Measurements from ENCODE around the gene SRSF5.
"Not testable (repeated sequence)": the region's sequence is repeated elsewhere in the genome, so short reads cannot be mapped to it uniquely, and the experiment has no call there.

Gene SRSF5

DNA sequence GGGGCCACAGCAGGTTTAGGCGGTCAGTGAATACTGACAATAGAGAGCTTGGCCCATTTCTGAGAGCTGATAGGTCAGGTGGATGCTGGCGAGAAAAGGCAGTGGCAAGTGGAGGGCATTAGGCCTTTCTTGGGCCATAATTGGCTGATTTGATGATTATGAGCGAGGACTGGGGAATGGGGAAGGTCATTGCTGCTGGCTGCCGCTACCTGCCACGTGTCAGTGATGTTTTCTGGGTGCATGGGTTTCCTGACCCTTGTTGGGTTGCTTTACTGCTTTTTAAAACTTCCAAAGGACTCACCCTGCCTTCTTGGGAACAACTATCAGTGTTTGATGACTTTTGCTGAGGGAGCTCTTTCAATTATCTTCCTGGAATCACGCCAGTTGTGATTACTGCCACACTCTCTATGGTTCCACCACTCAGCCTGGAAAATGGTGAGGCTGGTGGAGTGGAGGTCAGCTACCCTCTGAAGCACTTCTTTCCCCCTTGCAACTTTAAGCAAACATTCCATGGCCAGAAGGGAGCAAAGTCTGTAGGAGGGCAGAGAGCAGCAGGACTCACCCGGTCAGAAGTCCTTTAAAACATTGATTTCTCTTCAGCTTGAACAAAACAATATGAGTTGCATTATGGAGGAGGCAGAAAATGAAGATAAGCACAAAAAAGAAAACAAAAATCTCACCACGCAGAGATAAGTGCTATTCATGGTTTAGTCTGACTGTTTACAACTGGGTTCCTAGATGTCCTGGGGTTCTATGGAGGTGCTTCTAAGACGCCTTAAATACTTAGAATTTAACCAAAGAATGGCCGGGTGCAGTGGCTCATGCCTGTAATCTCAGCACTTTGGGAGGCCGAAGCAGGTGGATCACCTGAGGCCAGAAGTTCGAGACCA, 42.2 kb downstream of the SRSF5 start:
- Histone ChIP-seq H3K27ac (no peak overlapping the region), H3K4me1 (peaks cover 0 to 4% (median 0%) of the 10 kb centered on the region in 10 experiments; a peak in 1 of 20 replicates), H4K20me1 (no peaks in the 10 kb centered on the region), H3K9ac (no peak overlapping the region), H3K27me3 (no peaks in the 10 kb centered on the region), H3K36me3 (no peaks in the 10 kb centered on the region), H3K9me3 (replicated peaks in 1 of 11) (no peaks in the 10 kb centered on the region), H3K4me2 (no peak overlapping the region), H3K4me3 (no peak overlapping the region)
- no peak for TF ChIP-seq Cebpa-rat (IDR thresholded peaks at IDR 0.05)

DNA sequence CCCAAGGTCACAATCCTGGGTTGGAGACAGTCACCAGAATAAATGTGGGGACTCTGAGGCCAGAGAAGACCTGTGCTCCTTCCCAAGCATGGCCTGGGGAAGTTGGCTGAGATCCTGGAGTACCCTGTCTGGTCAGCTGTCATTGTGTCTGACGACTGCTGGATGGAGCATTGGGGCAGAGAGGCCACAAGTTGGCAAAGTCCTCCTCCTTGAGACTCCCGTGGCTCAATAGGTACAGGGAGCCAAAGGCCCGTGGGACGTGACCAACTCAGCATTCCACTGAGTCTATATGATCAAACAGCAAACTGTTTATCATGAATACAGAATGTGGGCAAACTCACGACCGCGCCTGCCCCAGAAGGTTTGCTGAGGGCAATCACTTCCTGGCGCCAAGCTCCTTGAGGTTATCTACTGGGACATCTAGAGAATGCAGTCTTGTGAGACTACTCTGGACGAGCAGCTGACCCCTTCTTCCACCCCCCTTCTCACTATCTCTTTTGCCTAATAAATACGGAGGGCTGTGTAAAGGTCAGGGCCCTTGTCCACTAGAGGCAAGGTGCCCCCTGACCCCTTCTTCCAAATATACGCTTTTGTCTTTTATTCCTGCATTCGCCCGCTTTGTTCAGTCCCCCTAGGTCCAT, 44.4 kb downstream of the SRSF5 start:
- Histone ChIP-seq H3K27me3 (no peaks in the 10 kb centered on the region), H3K36me3 (no peaks in the 10 kb centered on the region), H3K9me3 (replicated peaks in 1 of 11) (no peaks in the 10 kb centered on the region), H3K4me1 (peaks cover 0 to 4% (median 0%) of the 10 kb centered on the region in 10 experiments; a peak in 1 of 20 replicates), H3K4me2 (no peak overlapping the region), H3K4me3 (no peak overlapping the region), H4K20me1 (no peaks in the 10 kb centered on the region), H3K27ac (no peak overlapping the region), H3K9ac (no peak overlapping the region)
- TF ChIP-seq Cebpa-rat (IDR thresholded peaks at IDR 0.05), result no peak

DNA sequence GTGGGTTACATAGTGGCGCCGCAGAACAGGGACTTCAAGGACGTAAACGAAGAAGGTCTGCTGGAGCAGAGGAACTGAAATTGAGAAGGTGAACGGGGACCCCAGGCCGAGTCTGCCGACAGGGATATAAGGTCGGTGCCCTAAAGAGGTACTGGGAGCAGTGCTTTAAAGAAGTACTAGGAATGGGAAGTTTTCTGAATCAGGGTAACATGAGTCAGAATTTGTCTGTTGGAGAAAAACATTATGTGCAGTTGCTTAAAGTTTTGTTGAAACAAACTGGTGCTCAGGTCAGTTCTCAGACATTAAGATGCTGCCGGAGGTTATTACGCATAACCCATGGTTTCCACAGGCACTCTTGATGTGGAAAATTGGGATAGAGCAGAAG, 44.9 kb downstream of the SRSF5 start:
- Histone ChIP-seq H3K9ac (no peak overlapping the region), H3K27me3 (no peaks in the 10 kb centered on the region), H3K4me3 (no peak overlapping the region), H3K9me3 (replicated peaks in 1 of 11) (no peaks in the 10 kb centered on the region), H3K4me2 (no peak overlapping the region), H3K27ac (no peak overlapping the region), H4K20me1 (no peaks in the 10 kb centered on the region), H3K4me1 (peaks cover 0 to 4% (median 0%) of the 10 kb centered on the region in 10 experiments; a peak in 1 of 20 replicates), H3K36me3 (no peaks in the 10 kb centered on the region)
- TF ChIP-seq Cebpa-rat (IDR thresholded peaks at IDR 0.05), result no peak

DNA sequence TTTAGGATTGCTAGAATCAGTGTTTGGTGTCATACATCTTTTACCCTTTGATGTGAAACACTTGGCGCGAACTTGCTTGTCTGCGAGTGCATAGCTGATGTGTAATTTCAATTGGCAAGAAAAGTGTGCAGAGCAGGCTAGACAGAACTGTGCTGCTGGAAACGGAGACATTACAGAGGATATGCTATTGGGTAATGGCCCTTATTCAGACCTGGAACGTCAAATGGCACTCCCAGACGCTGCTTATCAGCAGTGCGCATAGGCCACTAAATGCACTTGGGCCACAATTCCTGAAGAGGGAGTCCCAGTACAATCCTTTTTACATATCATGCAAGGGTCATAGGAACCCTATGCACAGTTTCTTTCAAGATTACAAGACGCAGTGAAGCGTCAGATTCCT, 45.8 kb downstream of the SRSF5 start:
- peaks cover 0 to 4% (median 0%) of the 10 kb centered on the region in 10 experiments; a peak in 1 of 20 replicates for H3K4me1 ChIP-seq
- H3K4me2 ChIP-seq, result no peak overlapping the region
- TF ChIP-seq Cebpa-rat (IDR thresholded peaks at IDR 0.05), result no peak
- no peaks in the 10 kb centered on the region for H3K9me3 ChIP-seq (replicated peaks in 1 of 11)
- H3K4me3 ChIP-seq, result no peak overlapping the region
- no peak overlapping the region for H3K27ac ChIP-seq
- no peaks in the 10 kb centered on the region for H4K20me1 ChIP-seq
- no peaks in the 10 kb centered on the region for H3K36me3 ChIP-seq
- H3K9ac ChIP-seq, result no peak overlapping the region
- H3K27me3 ChIP-seq, result no peaks in the 10 kb centered on the region

DNA sequence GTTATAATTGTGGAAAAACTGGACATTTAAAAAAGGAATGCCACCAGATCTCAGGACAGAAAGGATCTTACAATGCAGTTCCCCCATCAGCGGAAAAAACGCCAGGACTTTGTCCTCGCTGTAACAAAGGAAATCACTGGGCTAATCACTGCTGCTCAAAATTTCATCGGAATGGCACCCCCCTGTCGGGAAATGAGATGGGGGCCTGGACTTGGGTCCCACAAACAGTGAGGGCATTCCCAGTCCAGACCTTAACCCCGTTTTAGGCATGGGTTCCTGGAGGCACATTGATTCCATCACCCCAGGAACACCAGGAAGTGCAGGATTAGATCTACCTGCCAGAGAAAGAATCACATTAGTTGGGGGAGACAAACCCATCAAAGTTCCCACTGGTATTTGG, 46.4 kb downstream of the SRSF5 start:
- H3K4me3 ChIP-seq; H3K4me1 ChIP-seq; H4K20me1 ChIP-seq; H3K9me3 ChIP-seq (replicated peaks in 1 of 11); H3K27ac ChIP-seq; H3K9ac ChIP-seq; H3K27me3 ChIP-seq; H3K4me2 ChIP-seq; H3K36me3 ChIP-seq: not testable (repeated sequence)

DNA sequence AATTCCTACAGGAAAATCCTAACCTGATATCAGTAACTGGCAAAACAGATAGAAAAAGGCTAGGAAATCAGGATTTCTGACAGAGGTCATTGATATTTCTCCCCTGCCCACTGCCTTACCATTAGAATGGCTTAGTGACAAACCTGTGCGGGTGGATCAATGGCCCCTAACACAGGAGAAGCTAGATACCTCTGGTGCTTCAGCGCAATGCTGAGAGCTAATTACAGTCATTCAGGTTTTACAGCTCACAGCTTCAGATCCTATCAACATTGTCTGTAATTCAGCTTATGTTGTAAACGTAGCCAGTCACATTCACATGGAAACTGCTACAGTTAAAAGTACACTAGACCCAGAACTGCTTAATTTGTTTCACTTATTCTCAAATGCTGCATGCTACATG, 47.5 kb downstream of the SRSF5 start:
- H3K9me3 ChIP-seq (replicated peaks in 1 of 11), result no peaks in the 10 kb centered on the region
- H4K20me1 ChIP-seq, result no peaks in the 10 kb centered on the region
- no peak overlapping the region for H3K4me3 ChIP-seq
- no peaks in the 10 kb centered on the region for H3K36me3 ChIP-seq
- H3K27me3 ChIP-seq, result no peaks in the 10 kb centered on the region
- peaks cover 6 to 12% (median 9%) of the 10 kb centered on the region in 10 experiments for H3K4me1 ChIP-seq
- no peak overlapping the region for H3K4me2 ChIP-seq
- H3K27ac ChIP-seq, result no peak overlapping the region
- TF ChIP-seq Cebpa-rat (IDR thresholded peaks at IDR 0.05), result no peak
- no peak overlapping the region for H3K9ac ChIP-seq

DNA sequence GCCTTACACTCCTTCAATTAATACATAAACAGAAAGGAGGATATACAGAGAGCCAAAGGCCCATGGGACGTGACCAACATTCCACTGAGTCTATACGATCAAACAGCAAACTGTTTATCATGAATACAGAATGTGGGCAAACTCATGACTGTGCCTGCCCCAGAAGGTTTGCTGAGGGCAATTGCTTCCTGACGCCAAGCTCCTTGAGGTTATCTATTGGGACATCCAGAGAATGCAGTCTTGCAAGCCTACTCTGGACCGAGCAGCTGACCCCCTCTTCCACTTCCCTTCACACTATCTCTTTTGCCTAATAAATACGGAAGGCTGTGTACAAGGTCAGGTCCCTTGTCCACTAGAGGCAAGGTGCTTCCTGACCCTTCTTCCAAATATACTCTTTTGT, 48.6 kb downstream of the SRSF5 start:
- no peak overlapping the region for H3K27ac ChIP-seq
- no peaks in the 10 kb centered on the region for H3K27me3 ChIP-seq
- peaks cover 10 to 21% (median 15%) of the 10 kb centered on the region in 10 experiments for H3K4me1 ChIP-seq
- no peaks in the 10 kb centered on the region for H4K20me1 ChIP-seq
- no peaks in the 10 kb centered on the region for H3K36me3 ChIP-seq
- H3K4me2 ChIP-seq, result no peak overlapping the region
- no peak overlapping the region for H3K4me3 ChIP-seq
- no peaks in the 10 kb centered on the region for H3K9me3 ChIP-seq (replicated peaks in 1 of 11)
- H3K9ac ChIP-seq, result no peak overlapping the region
- no peak for TF ChIP-seq Cebpa-rat (IDR thresholded peaks at IDR 0.05)

DNA sequence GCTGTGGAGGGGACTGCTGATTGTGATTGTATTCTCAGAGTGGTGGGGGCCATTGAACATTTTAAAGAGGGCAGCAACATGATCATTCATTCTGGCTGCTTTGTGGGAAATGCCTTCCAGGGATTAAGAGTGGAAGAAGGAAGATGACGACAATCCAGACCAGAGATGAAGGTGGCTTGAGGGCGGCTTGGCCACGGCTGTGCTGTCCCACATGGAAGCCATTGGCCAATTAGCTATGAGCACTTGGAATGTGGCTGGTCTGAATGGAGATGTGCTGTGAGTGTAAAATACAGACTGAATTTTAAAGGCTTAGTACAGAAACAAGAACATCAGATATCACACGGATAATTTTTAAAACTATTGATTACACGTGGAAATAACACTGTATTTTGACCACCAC, 49.3 kb downstream of the SRSF5 start:
- no peak for TF ChIP-seq Cebpa-rat (IDR thresholded peaks at IDR 0.05)
- H3K9ac ChIP-seq, result no peak overlapping the region
- no peak overlapping the region for H3K4me2 ChIP-seq
- H4K20me1 ChIP-seq, result no peaks in the 10 kb centered on the region
- H3K4me1 ChIP-seq, result peaks cover 10 to 21% (median 15%) of the 10 kb centered on the region in 10 experiments
- H3K27me3 ChIP-seq, result no peaks in the 10 kb centered on the region
- no peaks in the 10 kb centered on the region for H3K36me3 ChIP-seq
- no peak overlapping the region for H3K27ac ChIP-seq
- H3K4me3 ChIP-seq, result no peak overlapping the region
- no peaks in the 10 kb centered on the region for H3K9me3 ChIP-seq (replicated peaks in 1 of 11)

DNA sequence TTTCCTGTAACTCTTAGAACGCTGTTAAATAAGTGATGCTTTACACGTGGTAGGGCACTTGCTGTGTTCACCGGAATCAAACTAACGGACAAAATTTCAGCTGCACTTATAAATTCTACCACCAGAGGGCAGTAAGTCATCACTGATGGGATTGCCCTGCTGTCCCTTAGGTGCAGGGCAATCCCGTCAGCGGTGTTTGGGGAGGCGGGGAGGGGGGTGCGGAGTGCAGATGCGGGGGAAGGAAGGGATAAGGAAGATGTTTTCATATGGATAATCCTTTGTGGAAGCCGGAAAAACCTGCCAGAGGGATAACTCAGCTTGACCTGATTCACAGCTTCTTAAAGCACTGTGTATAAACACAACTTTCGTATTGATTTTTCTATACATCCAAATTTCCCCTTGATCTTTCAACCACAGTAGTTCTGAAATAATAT, 51.8 kb downstream of the SRSF5 start:
- no peaks in the 10 kb centered on the region for H3K36me3 ChIP-seq
- peaks cover 10 to 21% (median 15%) of the 10 kb centered on the region in 10 experiments for H3K4me1 ChIP-seq
- H3K9ac ChIP-seq, result no peak overlapping the region
- peak overlapping the region in 1 of 11 experiments; percentile 17; a peak in 2 of 22 replicates for H3K27ac ChIP-seq
- no peak overlapping the region for H3K4me3 ChIP-seq
- no peaks in the 10 kb centered on the region for H3K9me3 ChIP-seq (replicated peaks in 1 of 11)
- H3K27me3 ChIP-seq, result no peaks in the 10 kb centered on the region
- no peak for TF ChIP-seq Cebpa-rat (IDR thresholded peaks at IDR 0.05)
- peak overlapping the region; percentile 37 to 85 (median 75); a peak in 21 of 22 replicates for H3K4me2 ChIP-seq
- no peaks in the 10 kb centered on the region for H4K20me1 ChIP-seq
